Mesendoderm (in vitro differentiated cells): ENCODE results near the gene KRAS.

Experiments
- DNase-seq: peaks from one replicate; pipeline ENCODE4 v3.0.0; 2013
- H2AK5ac ChIP-seq: 2 replicates; pipeline ENCODE4 v1.6.1; 2013; ENCODE audit warnings: low read length, inconsistent platforms
- H2BK120ac ChIP-seq: 2 replicates; pipeline ENCODE4 v1.6.1; 2013; ENCODE audit warnings: low read depth, mild to moderate bottlenecking, low read length, moderate library complexity, mixed read lengths
- H2BK15ac ChIP-seq: replicated peaks from 2 replicates; pipeline ENCODE4 v1.6.1; 2013; ENCODE audit warnings: low read depth, mild to moderate bottlenecking, moderate library complexity
- H2BK5ac ChIP-seq: 2 replicates; pipeline ENCODE4 v1.6.1; 2013; ENCODE audit warnings: low read length, inconsistent platforms
- H3K18ac ChIP-seq: 2 replicates; pipeline ENCODE4 v1.6.1; 2013; ENCODE audit warnings: mild to moderate bottlenecking, low read length, mixed read lengths
- H3K23ac ChIP-seq: one replicate; pipeline ENCODE4 v1.6.1; 2013; ENCODE audit warnings: low read length
- H3K27ac ChIP-seq: 2 replicates; pipeline ENCODE4 v1.5.1; 2013; ENCODE audit warnings: low read depth, mild to moderate bottlenecking, inconsistent platforms, low read length, moderate library complexity
- H3K27me3 ChIP-seq: 2 replicates; pipeline ENCODE4 v1.6.1; 2013; ENCODE audit warnings: low read length, control low read depth, mild to moderate bottlenecking, inconsistent platforms; ENCODE audit not compliant: insufficient read depth, poor library complexity
- H3K36me3 ChIP-seq: 2 replicates; pipeline ENCODE4 v1.6.1; 2013; ENCODE audit warnings: low read length, inconsistent platforms; ENCODE audit not compliant: control insufficient read depth, insufficient read depth
- H3K4ac ChIP-seq: one replicate; pipeline ENCODE4 v1.6.1; 2013; ENCODE audit warnings: low read depth, mild to moderate bottlenecking, low read length, moderate library complexity
- H3K4me1 ChIP-seq: 2 replicates; pipeline ENCODE4 v1.6.1; 2013; ENCODE audit warnings: low read depth, low read length, inconsistent platforms; ENCODE audit not compliant: control insufficient read depth
- H3K4me2 ChIP-seq: 2 replicates; pipeline ENCODE4 v1.6.1; 2013; ENCODE audit warnings: low read length
- H3K4me3 ChIP-seq: 2 replicates; pipeline ENCODE4 v1.5.1; 2013; ENCODE audit warnings: mild to moderate bottlenecking, low read length
- H3K56ac ChIP-seq: one replicate; pipeline ENCODE4 v1.6.1; 2013; ENCODE audit warnings: low read length
- H3K79me1 ChIP-seq: 2 replicates; pipeline ENCODE4 v1.6.1; 2013; ENCODE audit warnings: low read length, inconsistent platforms
- H3K79me2 ChIP-seq: 2 replicates; pipeline ENCODE4 v1.6.1; 2013; ENCODE audit warnings: mild to moderate bottlenecking, low read length; ENCODE audit not compliant: control insufficient read depth, insufficient read depth
- H3K9ac ChIP-seq: 2 replicates; pipeline ENCODE4 v1.6.1; 2013; ENCODE audit warnings: low read length, inconsistent platforms
- H4K5ac ChIP-seq: one replicate; pipeline ENCODE4 v1.6.1; 2013; ENCODE audit warnings: low read length
- H4K8ac ChIP-seq: one replicate; pipeline ENCODE4 v1.6.1; 2013; ENCODE audit warnings: low read depth, mild to moderate bottlenecking, control low read depth, low read length, moderate library complexity
- WGBS: extraction: QIAGEN DNeasy Blood & Tissue Kit; methylation state at CpG from one replicate; pipeline ENCODE4 v1.1.7; 2013; ENCODE audit warnings: low lambda C conversion rate, missing lambda C conversion rate; ENCODE audit not compliant: insufficient coverage; ENCODE audit errors: extremely low coverage; 5-methylcytosine and 5-hydroxymethylcytosine counted together

The KRAS gene

DNA sequence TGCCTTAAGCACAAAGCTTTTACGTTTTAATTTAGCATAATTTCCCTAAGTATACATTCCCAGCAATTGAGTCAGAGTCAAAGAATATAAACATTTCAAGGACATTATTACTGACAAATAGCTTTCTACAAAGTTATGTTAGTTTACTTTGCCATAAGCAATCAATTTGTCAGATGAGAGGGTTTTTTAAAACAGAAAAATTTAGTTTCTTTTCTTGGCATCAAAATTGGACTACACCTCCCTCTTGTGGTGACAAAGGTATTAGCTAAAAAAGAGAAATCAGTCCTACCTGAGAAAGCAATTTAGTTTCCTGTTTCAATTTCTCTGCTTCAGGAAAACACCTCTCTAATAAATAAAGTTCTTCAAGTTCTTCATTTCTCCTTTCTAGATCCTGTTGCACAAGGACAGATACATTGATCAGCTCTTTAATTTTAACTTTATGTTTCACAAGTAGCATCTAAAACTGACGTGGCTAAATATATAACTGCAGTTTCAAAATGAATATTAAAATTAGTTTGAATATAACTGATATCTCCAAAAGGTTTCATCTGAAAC, 95.6 kb downstream of the KRAS start:
- no peaks in the 10 kb centered on the region for H3K27me3 ChIP-seq
- no peak overlapping the region for H3K4me2 ChIP-seq
- no peak overlapping the region for H3K4me3 ChIP-seq
- no peaks in the 10 kb centered on the region for H3K4me1 ChIP-seq
- no peak overlapping the region for H3K27ac ChIP-seq
- no peak overlapping the region for H3K56ac ChIP-seq
- H3K18ac ChIP-seq = no peak overlapping the region
- H3K9ac ChIP-seq = no peak overlapping the region
- H4K5ac ChIP-seq = no peak overlapping the region
- H3K23ac ChIP-seq = no peak overlapping the region
- no peak overlapping the region for H2AK5ac ChIP-seq
- no CpG with 5 or more reads among the region's 2 CpGs for whole genome bisulfite sequencing
- no peak overlapping the region for H4K8ac ChIP-seq
- no peak overlapping the region for H2BK120ac ChIP-seq
- no peak overlapping the region for H3K4ac ChIP-seq
- H3K79me1 ChIP-seq = no peaks in the 10 kb centered on the region
- no peaks in the 10 kb centered on the region for H3K36me3 ChIP-seq
- no peaks in the 10 kb centered on the region for H3K79me2 ChIP-seq
- no peak overlapping the region for H2BK15ac ChIP-seq
- DNase-seq = peak; percentile 34
- no peak overlapping the region for H2BK5ac ChIP-seq
